HG02678 (cell line): ENCODE results near the gene KCNH1.
A peak's percentile ranks its signal among the peaks of the same experiment; 100 is the strongest.
"Not testable (repeated sequence)": the region's sequence is repeated elsewhere in the genome, so short reads cannot be mapped to it uniquely, and the experiment has no call there.

Experiments used
- ATAC-seq: cut with Tn5 transposase; IDR thresholded peaks from one replicate; pipeline ENCODE4 v1.9.1; 2021; ENCODE audit warnings: mild to moderate bottlenecking, moderate library complexity; ENCODE audit not compliant: unreplicated experiment

KCNH1 gene

GRCh38 chr1:211013346-211014240 lies 120.4 kb downstream of the KCNH1 start:
- no peak for ATAC-seq

GRCh38 chr1:211011128-211011527 lies 122.8 kb downstream of the KCNH1 start:
- not testable (repeated sequence) for ATAC-seq

- no peak for ATAC-seq
These were observed 124.0 kb downstream of the KCNH1 start for GRCh38 chr1:211009944-211010343.

- ATAC-seq = no peak
These were observed 126.1 kb downstream of the KCNH1 start for GRCh38 chr1:211007830-211008229.

- not testable (repeated sequence) for ATAC-seq
These were observed 138.0 kb downstream of the KCNH1 start for GRCh38 chr1:210995931-210996330.

GRCh38 chr1:210992837-210993236 lies 141.1 kb downstream of the KCNH1 start:
- no peak for ATAC-seq

GRCh38 chr1:210989905-210990304 lies 144.0 kb downstream of the KCNH1 start:
- ATAC-seq = no peak

GRCh38 chr1:210981490-210981889 lies 152.5 kb downstream of the KCNH1 start:
- no peak for ATAC-seq

GRCh38 chr1:210980082-210980481 lies 153.9 kb downstream of the KCNH1 start:
- no peak for ATAC-seq

GRCh38 chr1:210978974-210979354 lies 155.0 kb downstream of the KCNH1 start:
- ATAC-seq = no peak

GRCh38 chr1:210978316-210978973 lies 155.5 kb downstream of the KCNH1 start:
- no peak for ATAC-seq

GRCh38 chr1:210951279-210951678 lies 182.7 kb downstream of the KCNH1 start:
- no peak for ATAC-seq

- peak; percentile 85 for ATAC-seq
These were observed 183.9 kb downstream of the KCNH1 start for GRCh38 chr1:210949940-210950546.

- no peak for ATAC-seq
These were observed 184.5 kb downstream of the KCNH1 start for GRCh38 chr1:210949489-210949888.

- no peak for ATAC-seq
These were observed 184.9 kb downstream of the KCNH1 start for GRCh38 chr1:210949039-210949438.

- no peak for ATAC-seq
These were observed 189.7 kb downstream of the KCNH1 start for GRCh38 chr1:210944252-210944651.

- ATAC-seq = no peak
These were observed 191.4 kb downstream of the KCNH1 start for GRCh38 chr1:210942513-210942912.

GRCh38 chr1:210940081-210940617 lies 193.8 kb downstream of the KCNH1 start:
- no peak for ATAC-seq

- ATAC-seq = no peak
These were observed 195.5 kb downstream of the KCNH1 start for GRCh38 chr1:210938416-210938925.

GRCh38 chr1:210937846-210938245 lies 196.1 kb downstream of the KCNH1 start:
- ATAC-seq = no peak

- no peak for ATAC-seq
These were observed 198.0 kb downstream of the KCNH1 start for GRCh38 chr1:210935905-210936304.
